GM19372 (cell line): ENCODE results near the gene DR1.
"Not testable (repeated sequence)": the region's sequence is repeated elsewhere in the genome, so short reads cannot be mapped to it uniquely, and the experiment has no call there.

Source experiments
- ATAC-seq: cut with Tn5 transposase; IDR thresholded peaks from one replicate; pipeline ENCODE4 v1.9.1; 2021; ENCODE audit warnings: mild to moderate bottlenecking, low read depth, moderate library complexity; ENCODE audit not compliant: unreplicated experiment

DR1 gene

DNA sequence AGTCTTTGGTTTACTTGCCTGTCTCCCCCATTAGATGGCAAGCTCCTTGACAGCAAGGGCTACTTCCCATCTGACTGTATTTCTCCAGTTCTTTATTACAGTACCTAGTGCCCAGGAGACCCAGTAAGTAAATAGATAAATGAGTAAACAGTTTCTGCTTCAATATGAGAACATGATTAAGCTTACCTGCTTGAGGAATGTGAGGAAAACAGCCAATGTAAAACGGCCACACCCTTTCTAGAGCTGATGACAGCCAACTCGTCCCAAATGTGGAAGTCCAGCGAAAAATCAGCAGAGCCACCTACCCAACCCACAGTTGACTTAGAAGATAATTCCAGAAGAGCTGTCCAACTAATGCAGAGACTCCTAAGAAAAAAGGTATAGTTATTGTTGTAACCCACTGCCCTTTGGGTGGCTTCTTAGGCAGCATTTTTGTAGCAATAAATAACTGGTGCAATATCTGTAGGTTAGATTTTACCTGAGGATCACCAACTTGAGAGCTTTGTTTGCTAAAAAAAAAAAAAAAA is 6.5 kb upstream of the DR1 start:
- ATAC-seq = no peak

DNA sequence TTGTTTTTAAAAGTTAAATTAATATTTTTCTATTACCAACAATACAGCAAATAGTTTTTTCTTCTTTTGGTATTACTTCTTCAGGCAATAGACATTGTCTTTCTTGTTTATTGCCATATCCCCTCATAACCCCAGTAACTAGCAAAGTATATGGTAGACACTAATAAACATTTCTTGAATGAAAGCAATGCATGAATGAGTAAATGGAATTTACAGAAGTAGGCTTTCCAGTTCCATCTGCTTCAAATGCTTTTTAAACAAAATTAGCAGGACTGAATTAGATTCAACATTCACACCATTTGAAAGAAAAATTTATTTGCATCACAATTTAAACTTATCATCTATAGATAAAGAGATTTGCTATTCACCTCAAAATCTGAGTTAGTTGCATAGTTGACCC is 5.6 kb upstream of the DR1 start:
- ATAC-seq = no peak

DNA sequence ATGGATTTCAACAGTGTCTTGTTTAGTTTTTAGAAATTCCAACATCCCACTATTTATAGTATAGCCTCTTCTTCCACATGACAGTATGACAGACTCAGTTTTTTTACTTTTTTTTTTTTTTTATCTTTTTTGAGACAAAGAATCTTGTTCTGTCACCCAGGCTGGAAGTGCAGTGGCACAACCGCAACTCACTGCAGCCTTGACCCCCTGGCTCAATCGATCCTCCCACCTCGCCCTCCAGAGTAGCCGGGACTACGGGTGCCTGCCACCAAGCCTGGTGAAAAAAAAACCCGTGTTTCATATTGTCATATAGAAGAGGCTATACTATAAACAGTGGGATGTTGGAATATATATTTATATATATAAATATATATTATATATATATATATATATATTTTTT is 1.2 kb upstream of the DR1 start:
- no peak for ATAC-seq

DNA sequence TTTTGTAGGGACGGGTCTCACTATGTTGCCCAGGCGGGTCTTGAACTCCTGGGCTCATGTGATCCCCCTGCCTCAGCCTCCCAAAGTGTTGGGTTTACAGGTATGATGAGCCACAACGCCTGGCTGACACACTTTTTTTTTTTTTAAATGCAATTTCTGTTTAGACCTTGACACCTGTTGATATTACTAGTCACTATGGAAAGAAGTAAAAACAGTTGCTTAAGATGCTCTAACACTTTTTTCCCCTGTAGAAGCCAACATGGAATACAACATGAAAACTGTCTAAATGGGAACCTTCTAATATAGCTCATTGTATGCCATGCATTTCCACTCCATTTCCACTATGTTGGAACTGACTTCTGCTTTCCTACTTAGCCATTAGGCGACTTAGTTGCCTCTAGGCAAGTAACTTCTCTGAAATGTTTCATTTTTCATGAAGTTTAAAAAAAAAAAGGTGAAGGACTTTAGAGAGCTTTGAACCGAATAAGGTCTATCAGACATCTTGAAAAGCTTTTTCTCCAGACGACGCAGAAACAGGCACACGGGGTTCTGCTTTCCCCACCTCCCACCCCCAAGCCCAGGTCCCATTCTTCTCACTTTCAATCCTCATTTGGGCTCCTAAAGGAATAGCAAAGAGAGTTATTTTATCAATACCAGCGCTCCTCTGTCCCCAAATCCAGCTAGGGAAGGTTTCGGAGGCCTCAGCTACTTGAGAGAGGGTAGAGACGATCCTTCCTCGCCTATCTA is 648 bp upstream of the DR1 start:
- ATAC-seq = peak; percentile 1

DNA sequence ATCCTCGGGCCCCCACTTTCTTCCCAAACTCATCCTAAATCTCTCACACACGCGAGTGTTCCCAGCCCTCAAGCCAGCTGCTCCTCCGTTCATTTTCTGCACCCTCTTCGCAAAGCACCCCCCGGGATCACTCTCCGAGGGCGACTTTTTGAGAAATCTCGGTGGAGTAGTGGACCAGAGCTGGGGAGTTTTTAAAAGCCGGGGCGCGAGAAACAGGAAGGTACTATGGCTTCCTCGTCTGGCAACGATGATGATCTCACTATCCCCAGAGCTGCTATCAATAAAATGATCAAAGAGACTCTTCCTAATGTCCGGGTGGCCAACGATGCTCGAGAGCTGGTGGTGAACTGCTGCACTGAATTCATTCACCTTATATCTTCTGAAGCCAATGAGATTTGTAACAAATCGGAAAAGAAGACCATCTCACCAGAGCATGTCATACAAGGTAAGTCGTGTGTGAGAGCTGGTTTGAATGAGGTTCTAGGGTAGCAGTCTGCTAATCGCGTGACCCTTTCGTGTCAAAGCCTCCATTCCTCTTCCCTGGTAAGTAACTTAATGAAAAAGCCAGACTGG is 800 bp downstream of the DR1 start:
- ATAC-seq = no peak

DNA sequence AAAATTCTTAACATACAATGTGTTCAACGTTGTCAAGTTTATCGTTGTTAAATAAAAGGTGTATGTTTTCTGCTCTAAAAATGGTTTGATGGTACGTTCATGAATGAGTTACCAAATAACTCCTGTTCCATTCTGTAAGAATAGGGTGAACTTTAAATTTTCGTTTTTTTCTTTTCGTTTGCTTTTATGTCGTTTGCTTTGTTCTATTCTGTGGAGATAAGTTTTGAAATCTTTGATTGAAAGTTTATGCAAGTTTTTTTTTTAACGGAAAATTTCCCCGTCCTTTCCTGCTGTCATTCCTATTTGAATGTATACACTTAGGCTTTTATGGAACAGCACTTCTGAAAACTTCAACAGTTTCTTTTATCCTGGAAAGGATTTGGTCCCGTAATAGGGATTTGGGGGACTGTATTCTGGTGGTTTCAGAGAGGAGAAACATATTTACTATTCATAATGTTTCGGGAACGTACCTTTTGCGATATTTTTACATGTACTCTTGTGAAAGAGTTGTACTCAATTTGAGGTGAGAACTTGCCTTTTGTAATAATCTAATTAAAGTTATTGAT is 1.7 kb downstream of the DR1 start:
- no peak for ATAC-seq

DNA sequence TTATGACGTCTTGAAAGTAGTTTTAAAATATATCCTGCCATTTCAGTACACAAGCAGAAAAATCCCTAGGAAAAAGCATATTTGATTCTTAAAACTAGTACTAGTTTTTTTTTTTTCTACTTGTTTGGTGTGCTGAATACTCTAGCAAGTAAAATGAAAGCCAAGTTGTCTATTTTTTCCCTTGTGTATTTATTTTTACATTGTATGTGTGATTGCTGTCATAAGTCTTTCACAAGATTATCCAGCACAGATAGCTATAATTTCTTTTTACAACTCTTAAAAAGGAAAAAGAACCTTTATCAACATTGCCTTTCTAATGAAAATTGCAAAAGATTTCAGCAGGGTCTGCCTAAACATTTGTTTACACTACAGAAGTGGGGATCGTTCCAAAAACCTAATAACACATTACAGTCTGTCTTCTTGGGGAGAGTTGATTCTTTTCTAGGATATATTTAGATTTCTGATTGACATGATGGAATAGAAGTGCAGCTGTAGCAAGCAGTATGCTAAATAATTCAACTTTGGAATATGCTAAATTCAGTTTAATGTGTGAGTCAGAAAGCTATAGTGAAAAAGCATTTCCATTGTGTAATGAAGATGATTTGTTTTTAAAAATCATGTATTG is 2.5 kb downstream of the DR1 start:
- no peak for ATAC-seq

DNA sequence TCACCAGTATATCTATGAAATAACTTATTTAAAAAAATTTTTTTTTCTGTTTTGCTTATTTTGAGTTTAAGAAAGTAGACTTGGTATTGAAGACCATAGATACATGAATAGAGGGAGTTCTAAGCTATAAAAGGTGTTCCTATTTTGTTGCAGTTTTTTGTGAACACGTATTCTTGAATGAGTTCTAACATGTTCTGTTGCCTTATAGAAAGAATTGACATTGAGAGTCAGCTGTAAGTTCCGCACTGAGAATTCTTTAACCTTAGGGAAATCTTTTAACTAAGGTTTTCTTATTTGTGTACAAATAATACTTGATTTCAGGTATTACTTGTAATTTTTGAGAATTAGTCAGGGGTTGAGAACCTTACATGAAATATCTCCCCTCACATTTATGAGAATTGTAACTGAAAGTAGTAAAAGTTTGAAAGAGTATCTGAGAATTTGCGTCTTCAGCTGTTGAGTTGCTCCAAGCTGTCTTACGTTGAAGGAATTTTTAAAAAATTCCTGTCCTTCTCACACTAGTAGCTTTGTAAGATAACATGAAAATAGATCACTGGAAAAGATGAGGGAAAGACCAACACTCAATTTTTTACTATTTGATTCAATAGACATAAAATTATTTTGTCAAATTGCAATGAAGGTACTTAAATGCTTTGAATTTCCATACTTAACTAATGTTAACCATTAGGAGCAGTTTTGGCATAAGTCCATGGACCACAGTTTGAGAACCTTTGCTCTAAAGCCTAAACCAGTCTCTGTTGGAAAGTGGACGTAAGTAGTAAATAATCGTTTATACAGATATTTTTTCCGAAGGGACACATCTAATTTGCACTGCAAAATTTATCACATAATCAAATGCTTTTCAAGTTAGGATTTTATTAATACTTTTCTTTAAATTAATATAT is 3.8 kb downstream of the DR1 start:
- ATAC-seq = no peak

DNA sequence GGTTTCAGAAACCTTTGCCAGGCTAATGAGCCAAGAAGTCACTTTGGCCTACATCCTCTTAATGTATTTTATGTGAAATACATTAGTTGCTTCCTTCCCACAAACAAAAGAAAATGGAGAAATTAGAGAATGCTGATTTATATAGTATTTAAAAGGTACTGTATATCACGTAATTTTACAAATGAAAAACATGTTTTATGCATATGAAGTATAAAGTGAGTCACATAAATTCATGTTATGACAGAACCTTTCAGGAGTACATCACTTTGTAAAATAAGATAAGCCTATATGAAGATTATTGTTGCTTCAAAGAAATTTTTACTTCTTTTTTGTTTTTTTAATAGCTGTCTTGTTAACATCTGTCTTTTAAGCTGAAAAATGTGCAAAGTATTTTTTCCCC is 4.6 kb downstream of the DR1 start:
- ATAC-seq = no peak

DNA sequence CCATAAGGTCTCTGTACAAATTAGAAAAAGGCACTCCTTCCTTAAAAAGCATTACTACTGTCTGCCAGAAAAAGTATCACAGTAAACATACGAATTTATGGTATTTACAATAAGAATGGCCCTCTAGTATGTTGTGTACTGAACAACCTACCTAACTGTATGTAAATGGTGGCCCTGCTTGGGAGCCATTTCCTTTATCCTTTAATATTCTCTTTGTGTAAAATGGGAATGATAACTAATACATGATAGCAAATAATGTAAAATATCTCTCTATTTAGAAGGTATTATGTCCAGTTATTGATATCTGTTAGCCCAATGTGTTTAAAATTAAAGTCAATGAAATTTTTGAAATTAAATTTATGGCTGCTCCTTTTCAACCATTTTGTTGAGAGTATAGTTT is 5.2 kb downstream of the DR1 start:
- no peak for ATAC-seq

DNA sequence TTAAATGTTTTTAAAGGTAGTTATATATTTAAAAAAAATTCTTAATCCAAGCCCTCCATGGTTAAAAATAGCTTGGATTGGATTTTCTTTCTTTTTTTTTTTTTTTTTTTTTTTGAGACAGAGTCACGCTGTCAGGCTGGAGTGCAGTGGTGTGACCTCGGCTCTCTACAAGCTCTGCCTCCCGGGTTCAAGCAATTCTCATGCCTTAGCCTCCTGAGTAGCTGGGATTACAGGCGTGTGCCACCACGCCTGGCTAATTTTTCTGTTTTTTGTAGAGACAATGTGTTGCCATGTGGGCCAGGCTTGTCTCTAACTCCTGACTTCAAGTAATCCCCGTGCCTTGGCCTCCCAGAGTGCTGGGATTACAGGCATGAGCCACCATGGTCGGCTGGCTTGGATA is 5.6 kb downstream of the DR1 start:
- ATAC-seq = not testable (repeated sequence)

DNA sequence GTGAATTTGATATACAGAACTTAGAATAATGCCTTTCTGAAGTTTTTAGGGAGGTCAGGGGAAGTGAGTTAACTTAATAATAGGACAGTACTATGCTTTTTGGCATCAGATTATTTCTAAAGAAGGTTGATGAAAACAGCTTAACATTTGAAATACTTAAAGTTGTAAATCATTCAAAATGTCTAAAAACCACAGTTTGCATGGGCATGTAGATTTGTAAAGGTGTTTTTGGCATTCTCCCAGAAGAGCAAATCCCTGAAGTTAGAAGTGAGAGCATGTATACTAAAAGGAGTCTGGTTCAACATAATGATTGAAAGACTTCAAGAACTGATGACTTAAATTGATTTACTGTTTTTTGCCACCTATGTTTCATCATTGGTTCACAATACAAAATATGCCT is 6.7 kb downstream of the DR1 start:
- ATAC-seq = no peak

DNA sequence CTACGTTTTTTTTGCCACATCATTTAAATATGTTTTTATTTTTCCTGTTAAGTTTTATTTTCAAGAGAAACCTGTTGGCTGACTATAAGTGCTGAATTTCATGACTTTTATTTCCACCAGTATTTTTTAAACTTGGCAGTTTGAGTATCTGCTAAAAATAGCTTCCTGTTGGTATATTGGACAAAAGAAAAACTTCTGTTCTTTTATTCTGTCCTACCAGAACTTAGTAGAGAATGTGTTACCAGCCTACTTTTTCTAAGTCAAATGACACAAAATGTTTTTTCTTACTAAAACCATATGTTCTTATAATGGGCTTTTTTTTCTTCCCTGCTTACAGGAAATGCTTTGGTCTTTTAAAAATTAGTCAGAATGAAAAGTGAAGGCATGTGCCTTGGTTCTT is 7.6 kb downstream of the DR1 start:
- no peak for ATAC-seq

DNA sequence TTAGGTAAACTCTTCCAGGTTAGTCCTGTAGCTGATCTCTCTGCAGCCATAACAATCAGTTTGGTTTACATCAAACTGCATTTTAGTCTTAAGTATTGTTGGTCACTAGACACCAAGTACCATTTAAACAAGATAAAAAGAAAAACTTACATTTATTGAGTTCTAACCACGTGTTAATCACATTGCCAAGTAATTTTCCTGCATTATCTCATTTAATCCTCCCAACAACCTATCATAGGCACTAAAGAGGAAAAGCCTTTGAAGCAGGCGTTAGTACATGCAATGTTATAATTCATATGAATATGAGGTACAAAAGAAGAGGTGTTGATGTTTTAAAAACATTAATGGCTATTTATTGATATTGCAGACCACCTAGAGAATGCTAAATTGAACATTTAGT is 9.0 kb downstream of the DR1 start:
- no peak for ATAC-seq

DNA sequence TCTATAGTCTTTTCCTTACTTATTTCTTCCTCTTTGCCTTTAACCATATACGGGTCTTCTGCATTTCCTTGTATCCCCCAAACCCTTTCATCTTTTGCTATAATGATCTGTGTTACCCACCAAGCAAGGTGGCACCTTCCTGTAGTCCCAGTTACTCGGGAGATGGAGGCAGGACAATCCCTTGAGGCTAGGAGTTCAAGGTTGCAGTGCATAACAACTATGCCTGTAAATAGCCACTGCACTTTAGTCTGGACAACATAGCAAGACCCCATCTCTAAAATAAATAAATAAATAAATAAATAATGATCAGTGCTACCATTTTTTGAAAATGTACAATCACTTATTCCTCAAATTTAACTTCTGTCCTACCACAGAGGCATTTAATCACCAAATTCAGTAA is 11.5 kb downstream of the DR1 start:
- ATAC-seq = no peak

DNA sequence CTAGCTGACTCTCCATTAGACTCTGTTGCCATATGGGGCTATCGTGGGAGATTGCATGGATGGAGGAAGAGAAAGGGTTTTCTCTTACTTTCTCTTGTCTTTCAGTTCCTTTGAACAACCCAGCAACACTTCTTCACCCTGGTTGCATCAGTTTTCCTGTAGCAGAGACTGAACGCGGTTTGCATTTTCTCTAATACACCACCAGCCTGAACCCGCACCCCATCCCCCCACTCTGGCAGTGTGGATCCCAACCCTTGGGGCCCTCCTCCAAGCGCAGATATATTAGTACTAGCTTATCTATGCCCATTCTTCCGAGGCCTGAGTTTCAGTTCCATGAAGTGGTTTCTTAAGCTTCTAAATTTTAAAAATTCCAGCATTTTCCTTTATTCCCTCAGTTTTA is 12.6 kb downstream of the DR1 start:
- no peak for ATAC-seq

DNA sequence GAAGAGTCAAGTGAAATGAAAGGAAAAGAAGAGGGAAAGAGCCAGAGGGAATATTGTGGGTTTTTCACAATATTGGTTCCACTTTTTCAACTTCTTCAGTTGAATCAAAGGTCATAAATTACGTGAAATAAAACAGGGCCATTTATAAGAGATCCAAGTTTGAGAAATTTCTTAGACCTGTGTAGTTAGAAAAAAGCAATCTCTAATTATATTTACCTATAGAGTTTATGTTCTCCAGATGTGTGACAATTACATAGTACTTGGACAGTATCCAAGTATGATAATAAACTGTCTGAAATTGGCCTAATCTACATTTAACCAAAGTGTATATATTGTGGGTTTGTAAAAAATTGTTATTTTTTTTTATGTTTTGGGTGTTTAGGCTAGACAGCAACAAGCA is 14.4 kb downstream of the DR1 start:
- ATAC-seq = no peak

DNA sequence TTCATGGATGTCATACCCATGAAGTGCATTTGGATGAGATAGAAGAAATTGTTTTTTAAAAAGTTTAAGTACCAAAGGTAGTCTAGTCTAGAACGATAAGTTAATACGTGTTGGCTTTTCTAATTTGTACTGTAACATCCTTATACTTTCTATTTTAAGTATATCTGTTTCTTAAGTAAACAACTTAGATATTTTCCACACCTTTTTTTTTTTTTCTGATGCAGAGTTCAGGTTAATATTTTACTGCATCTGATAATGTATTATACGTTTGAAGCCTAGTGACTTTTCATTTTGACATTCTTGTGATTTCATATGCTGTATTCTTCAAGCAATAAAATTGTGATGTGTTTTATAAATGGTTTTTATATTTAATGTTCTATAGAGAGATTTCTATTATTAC is 16.5 kb downstream of the DR1 start:
- ATAC-seq = no peak

DNA sequence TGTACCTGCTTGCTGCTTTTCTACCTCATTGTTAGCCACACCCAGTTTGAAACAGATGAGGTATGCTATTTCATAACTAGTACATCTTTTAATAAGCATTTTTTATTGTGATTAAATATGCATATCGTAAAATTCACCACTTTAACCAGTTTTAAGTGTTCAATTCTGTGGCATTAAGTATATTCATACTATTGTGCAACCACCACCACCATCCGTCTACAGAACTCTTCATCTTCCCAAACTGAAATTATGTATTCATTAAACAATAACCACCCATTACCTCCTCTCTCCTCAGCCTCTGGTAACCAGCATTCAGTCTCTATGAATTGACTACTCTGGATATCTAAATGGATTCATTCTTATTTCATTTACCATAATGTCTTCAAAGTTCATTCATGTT is 20.1 kb downstream of the DR1 start:
- ATAC-seq = no peak

DNA sequence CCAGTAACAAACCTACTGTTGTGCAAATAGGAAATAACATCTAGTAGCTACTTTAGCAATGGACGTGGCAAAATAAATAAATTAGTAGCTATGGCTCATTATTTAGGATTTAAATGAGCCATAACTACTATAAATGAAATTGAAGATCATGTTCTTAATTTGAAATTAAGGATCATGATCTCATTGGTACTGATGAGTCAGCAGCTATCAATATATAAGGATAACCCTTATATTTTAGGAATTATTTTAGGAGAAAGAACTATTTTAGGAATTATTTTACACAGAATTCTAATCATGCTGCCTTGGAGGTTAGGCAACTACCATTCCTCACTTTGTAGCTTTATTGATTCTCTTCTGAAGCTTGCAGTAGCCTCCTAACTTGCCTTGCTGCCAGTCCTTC is 24.0 kb downstream of the DR1 start:
- ATAC-seq = no peak
